GM12891 (cell line): ENCODE results near the gene NOX5.

Experiments used
- PAX5 ChIP-seq: IDR thresholded peaks from 2 replicates; pipeline ENCODE4 v1.6.1; 2011; ENCODE audit warnings: low read length, moderate library complexity, mild to moderate bottlenecking; ENCODE audit not compliant: insufficient read depth, severe bottlenecking
- POLR2A ChIP-seq: IDR thresholded peaks from 2 replicates; pipeline ENCODE4 v1.6.1; 2011; ENCODE audit warnings: low read depth, low read length, control low read depth
- POLR2AphosphoS5 ChIP-seq: IDR thresholded peaks from 2 replicates; pipeline ENCODE4 v1.6.1; 2011; ENCODE audit warnings: low read depth, low read length, control low read depth
- POU2F2 ChIP-seq: IDR thresholded peaks from 2 replicates; pipeline ENCODE4 v1.6.1; 2011; ENCODE audit warnings: low read depth, mild to moderate bottlenecking, control low read depth, low read length, moderate library complexity
- SPI1 ChIP-seq: IDR thresholded peaks from 2 replicates; pipeline ENCODE4 v1.6.1; 2011; ENCODE audit warnings: low read depth, low read length, control low read depth
- TAF1 ChIP-seq: IDR thresholded peaks from 2 replicates; pipeline ENCODE4 v1.6.1; 2011; ENCODE audit warnings: low read depth, low read length, control low read depth

- TF ChIP-seq POLR2AphosphoS5 (no peak), POLR2A (no peak), SPI1 (no peak), TAF1 (no peak), PAX5 (no peak), POU2F2 (no peak)
Measured at GRCh38 chr15:68983961-68984481, 30.5 kb upstream of the NOX5 start.
